ENCODE measurements around the gene MICOS13.

Gene MICOS13

GRCh38 chr19:5711025-5711424, 30.7 kb upstream of the MICOS13 start:
- ChIA-PET POLR2A (interaction anchor here (2.2 to 2.9 kb wide), 2 partner anchors 9 to 21 kb away, joined by 11 to 14 read pairs; partner anchors contain the start of genes CATSPERD, LONP1 and RPL36), CTCF (interaction anchor here (0.6 kb wide), 1 partner anchor 156 kb away, joined by 4 read pairs; no protein-coding TSS in a partner anchor)
- Histone ChIP-seq H3K4me3 (ENCODE audit: low read depth, low read length) (no peak overlapping the region), H3K27ac (ENCODE audit: extremely low read depth, low read depth, low read length) (no peak overlapping the region), H3K4me1 (ENCODE audit: control insufficient read depth, insufficient read depth, low read length) (no peaks in the 10 kb centered on the region), H3K36me3 (ENCODE audit: control insufficient read depth in 2 of 2, insufficient read depth in 1 of 2, low read length in 2 of 2) (peaks cover 41 to 75% of the 10 kb centered on the region in 2 experiments; a peak in 2 of 3 replicates), H3K9me3 (ENCODE audit: control insufficient read depth, insufficient read depth, low read depth, low read length) (no peaks in the 10 kb centered on the region)
- TF ChIP-seq ZNF560 (tag by site-specific recombination; IDR thresholded peaks at IDR 0.05; ENCODE audit: borderline replicate concordance) (no peak), ZNF701 (tag by site-specific recombination; IDR thresholded peaks at IDR 0.05) (no peak), ZFP37 (tag by site-specific recombination; IDR thresholded peaks at IDR 0.05) (no peak), SETDB1 (IDR thresholded peaks at IDR 0.05; ENCODE audit: insufficient read length, low read length) (no peak), ZNF133 (tag by site-specific recombination; IDR thresholded peaks at IDR 0.05) (no peak), HIC1 (tag by site-specific recombination; IDR thresholded peaks at IDR 0.05) (peak; percentile 67), ZNF23 (tag by site-specific recombination; IDR thresholded peaks at IDR 0.05; ENCODE audit: borderline replicate concordance) (peak; percentile 69; the same call in 1 of the 2 replicates), TCF7L2 (IDR thresholded peaks at IDR 0.05; ENCODE audit: borderline replicate concordance, low read depth, low read length) (no peak), ZNF76 (tag by site-specific recombination; IDR thresholded peaks at IDR 0.05; ENCODE audit: borderline replicate concordance, low read depth) (no peak), ZNF324 (tag by site-specific recombination; IDR thresholded peaks at IDR 0.05) (no peak), AEBP2 (tag by site-specific recombination; IDR thresholded peaks at IDR 0.05; ENCODE audit: borderline replicate concordance) (no peak), ZBTB17 (tag by site-specific recombination; IDR thresholded peaks at IDR 0.05) (peak; percentile 51; the same call in 1 of the 2 replicates), ZNF777 (tag by site-specific recombination; IDR thresholded peaks at IDR 0.05; ENCODE audit: borderline replicate concordance) (no peak), ZNF621 (tag by site-specific recombination; IDR thresholded peaks at IDR 0.05) (no peak), CTCF (tag by site-specific recombination; IDR thresholded peaks at IDR 0.05) (no peak), ZNF548 (tag by site-specific recombination; IDR thresholded peaks at IDR 0.05) (no peak), KLF8 (tag by site-specific recombination; IDR thresholded peaks at IDR 0.05) (no peak), ZNF610 (tag by site-specific recombination; IDR thresholded peaks at IDR 0.05; ENCODE audit: borderline replicate concordance) (no peak), ZIC2 (tag by site-specific recombination; IDR thresholded peaks at IDR 0.05) (no peak), ZNF785 (tag by site-specific recombination; IDR thresholded peaks at IDR 0.05) (no peak), ZSCAN5A (tag by site-specific recombination; IDR thresholded peaks at IDR 0.05) (no peak), ELK4 (IDR thresholded peaks at IDR 0.05; ENCODE audit: borderline replicate concordance, low read depth, low read length) (no peak), ZNF274 (IDR thresholded peaks at IDR 0.05; ENCODE audit: low read length) (no peak), ZNF274 (tag by site-specific recombination; IDR thresholded peaks at IDR 0.05; ENCODE audit: borderline replicate concordance) (no peak), WT1 (tag by site-specific recombination; IDR thresholded peaks at IDR 0.05) (no peak)

Data from HEK293 (cell line).